ENCODE measurements around the gene ZC3H4. TPM values are rescaled to one million over a fixed set of nuclear protein-coding genes. Genes with fewer than 3 reads are reported as not detected.
A peak's percentile ranks its signal among the peaks of the same experiment; 100 is the strongest.

ZC3H4 gene
- total and polyA plus RNA-seq, 9 of the 15 experiments (the other 6 are each of a cell fraction or from before 2014, with no cell fraction given) = 2.2 to 75.6 (median 18.3) TPM

GRCh38 chr19:47047763-47048405, 65.7 kb downstream of the ZC3H4 start:
- peak; percentile 94 to 99 (median 98) for DNase-seq (ENCODE audit: extremely low read depth in 1 of 4, low spot score in 3 of 4)
- intact Hi-C loops (cut with micrococcal nuclease) (no loop called here), in situ Hi-C loops (cut with MboI) (no loop called here)
- H3K27ac ChIP-seq (ENCODE audit: extremely low read depth, low read depth, low read length) = peak overlapping the region; percentile 63; the same call in 2 of the 3 replicates
- peaks cover 14% of the 10 kb centered on the region; the same call in 1 of the 3 replicates for H3K36me3 ChIP-seq (ENCODE audit: control insufficient read depth, insufficient read depth, low read length)
- no peaks in the 10 kb centered on the region for H3K9me3 ChIP-seq (replicated peaks; ENCODE audit: control insufficient read depth, insufficient read depth, low read depth, low read length)
- H2AFZ ChIP-seq (ENCODE audit: low read depth, low read length) = peak overlapping the region; percentile 86
- POLR2A ChIA-PET = interaction anchor here (0.5 to 1.3 kb wide), 13 partner anchors 9 to 446 kb away, joined by 3 to 7 read pairs (median 3); partner anchors contain the start of gene ZC3H4
- peak overlapping the region; percentile 81 for H3K4me3 ChIP-seq
- H3K4me2 ChIP-seq (ENCODE audit: insufficient read depth, low read length) = peak overlapping the region; percentile 87
- peaks cover 8 to 22% of the 10 kb centered on the region in 2 experiments; a peak in 4 of 5 replicates for H3K4me1 ChIP-seq (replicated peaks in 1 of 2; ENCODE audit: control insufficient read depth in 2 of 2, insufficient read depth in 2 of 2, low read length in 2 of 2)
- H3K9ac ChIP-seq (ENCODE audit: insufficient read depth in 1 of 2, low read depth in 2 of 2, low read length in 2 of 2) = peak overlapping the region; percentile 54 to 95; a peak in 3 of 4 replicates
- under 1% methylated on average over 35 of the region's 42 CpGs for WGBS (ENCODE audit: insufficient coverage, low coverage, missing lambda C conversion rate)
- H4K20me1 ChIP-seq (replicated peaks; ENCODE audit: control insufficient read depth, insufficient read depth, low read length) = no peaks in the 10 kb centered on the region
- ATAC-seq = peak; percentile 93
- H3K9me1 ChIP-seq (ENCODE audit: control insufficient read depth, insufficient read depth, low read length) = no peaks in the 10 kb centered on the region
- no peaks in the 10 kb centered on the region for H3K27me3 ChIP-seq (ENCODE audit: control insufficient read depth in 2 of 2, insufficient read depth in 2 of 2, low read length in 2 of 2)
- BruUV-seq (replicated peaks) = no TSS peak
- H3K79me2 ChIP-seq (ENCODE audit: control insufficient read depth, insufficient read depth, low read length) = peaks cover 17% of the 10 kb centered on the region
- CTCF ChIA-PET (ENCODE audit: low intra/inter-chr PET ratio) = no interaction called here
- peak; percentile 98 for FAIRE-seq
- TF ChIP-seq E2F1 (CRISPR knock-in tag; IDR thresholded peaks at IDR 0.05) (no peak), PRDM10 (IDR thresholded peaks at IDR 0.05; ENCODE audit: partially characterized antibody) (peak; percentile 36), IFI16 (CRISPR knock-in tag; IDR thresholded peaks at IDR 0.05) (no peak), HIVEP1 (CRISPR knock-in tag; IDR thresholded peaks at IDR 0.05) (no peak), ZNF311 (CRISPR knock-in tag; IDR thresholded peaks at IDR 0.05) (no peak), SMC3 (conservative IDR thresholded peaks at IDR 0.05; ENCODE audit: insufficient read depth, low read depth, low read length) (no peak), RAD51 (IDR thresholded peaks at IDR 0.05; ENCODE audit: borderline replicate concordance, low read depth) (peak; percentile 9; the same call in 1 of the 2 replicates), NELFE (IDR thresholded peaks at IDR 0.05; ENCODE audit: insufficient read depth, insufficient read length) (no peak), BDP1 (IDR thresholded peaks at IDR 0.05; ENCODE audit: insufficient read depth, insufficient read length) (no peak), SREBF1 (IDR thresholded peaks at IDR 0.05; ENCODE audit: borderline replicate concordance, low read depth, low read length) (no peak), SRSF9 (IDR thresholded peaks at IDR 0.05; ENCODE audit: borderline replicate concordance, low read depth, low read length) (no peak), MAFK (IDR thresholded peaks at IDR 0.05; ENCODE audit: low read length) (no peak), UBTF (IDR thresholded peaks at IDR 0.05; ENCODE audit: borderline replicate concordance in 1 of 2, low read depth in 2 of 2, low read length in 2 of 2) (no peak), PRMT5 (CRISPR knock-in tag; IDR thresholded peaks at IDR 0.05) (no peak), MEF2D (tag; conservative IDR thresholded peaks at IDR 0.05; ENCODE audit: low read depth) (no peak)
